Fibroblast of skin of right biceps (primary cell): ENCODE results near the gene ENGASE.
"Not testable (repeated sequence)": the region's sequence is repeated elsewhere in the genome, so short reads cannot be mapped to it uniquely, and the experiment has no call there.

Source experiments
- DNase-seq: peaks from one replicate; pipeline ENCODE4 v3.0.0-alpha.2; 2013

The ENGASE gene

DNA sequence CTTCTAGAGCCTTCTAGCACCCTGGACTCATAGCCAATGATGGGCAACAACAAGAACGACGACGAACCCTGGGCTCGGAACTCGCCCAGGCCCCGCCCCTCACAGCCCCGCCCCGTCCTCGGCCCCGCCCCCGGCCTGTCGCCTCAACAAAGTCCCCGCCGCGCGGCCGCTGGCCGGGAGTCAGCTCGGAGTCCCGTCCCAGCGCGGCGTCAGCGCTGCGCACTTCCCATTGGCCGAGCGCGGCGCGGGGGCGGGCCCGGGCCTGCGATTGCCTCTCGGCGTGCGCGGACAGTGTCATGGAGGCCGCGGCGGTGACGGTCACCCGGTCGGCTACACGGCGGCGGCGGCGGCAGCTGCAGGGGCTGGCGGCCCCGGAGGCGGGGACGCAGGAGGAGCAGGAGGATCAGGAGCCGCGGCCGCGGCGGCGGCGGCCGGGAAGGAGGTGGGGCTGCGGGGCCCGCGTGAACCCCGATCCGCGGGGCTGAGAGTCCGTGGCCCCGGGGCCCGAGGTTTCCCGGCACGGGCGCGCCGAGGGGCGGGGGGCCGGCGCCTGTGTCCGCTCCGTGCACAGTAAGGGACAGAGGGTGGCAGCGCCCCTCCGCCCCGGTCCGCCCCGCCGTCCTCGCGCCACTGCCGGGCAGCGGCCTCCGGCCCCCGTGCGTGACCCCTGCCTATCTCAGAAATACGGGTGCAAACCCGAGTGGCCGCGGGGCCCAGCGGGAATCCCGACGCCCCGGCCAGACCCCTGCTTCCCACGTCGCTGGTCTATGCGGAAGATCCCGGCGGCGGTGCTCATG lies at the start of gene ENGASE:
ENGASE (plus strand) TSS at position 176 of the 797 bp plus-strand sequence; CDS start at position 297, 121 bp downstream.
- peak; percentile 91 for DNase-seq

DNA sequence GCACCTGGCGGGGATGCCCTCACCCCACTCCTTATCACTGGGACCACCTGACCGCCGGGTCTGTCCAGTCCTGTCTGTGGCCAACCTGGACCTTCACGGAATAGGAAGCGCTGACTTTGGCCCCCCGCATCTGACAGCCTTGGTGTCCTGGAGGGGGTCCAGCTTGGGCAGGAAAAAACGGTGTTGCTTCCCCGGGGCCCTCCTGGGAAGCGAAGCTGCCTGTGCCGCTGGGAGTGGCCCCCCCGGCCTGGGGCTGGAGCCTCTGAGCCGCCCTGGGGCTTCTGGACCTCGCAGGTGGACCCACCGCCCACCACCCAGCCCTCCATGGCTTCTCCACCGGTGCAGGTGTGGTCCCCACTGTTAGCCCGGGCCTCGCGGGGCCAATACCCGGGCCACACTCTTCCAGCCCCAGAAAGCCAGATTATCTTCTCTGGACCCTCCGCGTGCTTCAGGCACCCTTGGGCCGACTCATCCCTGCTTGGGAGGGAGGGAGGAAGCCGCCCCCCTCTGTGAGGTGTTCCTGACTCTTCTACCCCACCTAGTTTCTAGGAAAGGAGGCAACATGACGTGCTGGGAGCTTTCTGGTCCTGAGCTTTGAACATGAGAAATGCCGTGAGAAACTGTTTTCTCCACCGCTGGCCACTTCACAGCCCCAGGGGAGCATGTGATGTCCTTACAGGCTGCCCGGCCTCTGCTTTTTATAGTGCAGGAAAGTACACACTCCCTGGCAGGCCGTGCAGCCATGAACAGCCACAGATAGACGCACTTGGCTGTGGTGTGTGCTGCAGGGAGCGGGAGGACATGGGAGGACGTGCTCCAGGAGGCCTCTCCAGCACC lies 49.5 kb upstream of the ENGASE start:
- DNase-seq: no peak

DNA sequence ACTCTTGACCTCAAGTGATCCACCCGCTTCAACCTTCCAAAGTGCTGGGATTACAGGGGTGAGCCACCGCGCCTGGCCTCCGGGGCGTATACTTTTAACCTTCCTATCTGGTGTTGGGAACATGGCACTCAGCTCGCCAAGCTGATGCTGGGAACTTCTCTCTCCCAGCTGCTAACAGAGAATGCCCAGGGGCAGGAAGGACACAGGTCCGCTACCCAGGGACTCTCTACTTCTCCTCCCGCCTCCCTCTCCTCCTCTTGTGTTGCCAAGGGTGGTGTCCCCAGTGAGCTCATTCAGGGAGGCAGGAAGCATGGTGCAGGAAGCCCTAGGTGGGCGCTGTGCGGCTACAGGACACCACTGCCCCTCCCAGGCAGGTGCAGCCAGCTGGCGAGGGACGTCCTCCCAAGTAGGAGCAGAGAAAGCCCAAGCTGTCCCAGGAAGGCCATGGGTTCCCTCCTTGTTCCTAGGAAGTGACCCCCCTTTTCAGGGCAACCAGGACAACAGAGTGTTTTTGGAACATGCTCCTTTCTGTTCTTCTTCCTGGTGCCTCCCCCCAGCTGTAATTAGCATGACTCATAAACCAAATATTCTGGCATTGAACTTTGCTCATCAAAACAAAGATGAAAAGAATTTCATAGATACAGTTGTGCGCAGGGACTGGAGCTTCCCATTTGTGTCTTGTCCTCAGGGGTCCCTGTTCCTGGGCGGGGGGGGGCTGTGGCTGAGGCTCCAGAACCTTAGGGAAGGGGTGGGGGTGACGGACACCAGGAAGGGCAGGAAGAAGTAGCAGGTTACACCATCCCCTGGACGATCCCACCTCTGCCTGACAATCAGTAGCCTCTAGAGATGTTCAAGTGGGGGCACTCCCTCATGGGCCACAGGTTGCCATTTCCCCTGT lies 48.0 kb upstream of the ENGASE start:
- peak; percentile 83 for DNase-seq

DNA sequence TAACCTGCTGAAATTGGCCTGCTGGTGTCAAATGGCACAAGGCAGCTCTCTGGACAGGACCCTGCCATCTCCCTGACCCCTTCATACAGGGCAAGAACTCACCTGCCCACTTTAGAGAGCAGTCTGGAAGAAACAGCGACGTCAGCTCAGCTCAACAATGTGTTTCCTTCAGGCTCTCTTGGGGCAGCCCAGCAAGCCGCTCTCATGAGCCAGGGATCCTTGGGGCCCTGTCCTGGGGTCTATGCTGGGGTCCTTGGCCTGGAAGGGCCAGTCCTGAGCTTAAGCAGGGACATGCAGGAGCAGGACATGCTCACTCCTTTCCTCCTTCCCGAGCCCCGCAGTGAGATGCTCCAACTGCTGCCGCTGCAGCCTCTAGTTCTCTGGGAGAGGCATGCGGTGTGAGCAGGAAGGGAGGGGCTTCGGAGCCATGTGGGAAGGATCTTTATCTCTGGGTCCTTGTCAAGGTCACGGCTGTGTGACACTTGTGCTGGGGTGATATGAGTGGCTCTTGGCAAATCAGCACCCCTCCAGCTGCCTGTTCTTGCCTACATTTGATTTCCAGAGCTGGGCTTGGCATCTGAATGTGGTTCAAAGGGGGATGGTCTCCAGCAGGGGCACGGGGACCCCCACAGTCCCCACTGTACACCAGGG lies 47.2 kb upstream of the ENGASE start:
- DNase-seq: no peak

DNA sequence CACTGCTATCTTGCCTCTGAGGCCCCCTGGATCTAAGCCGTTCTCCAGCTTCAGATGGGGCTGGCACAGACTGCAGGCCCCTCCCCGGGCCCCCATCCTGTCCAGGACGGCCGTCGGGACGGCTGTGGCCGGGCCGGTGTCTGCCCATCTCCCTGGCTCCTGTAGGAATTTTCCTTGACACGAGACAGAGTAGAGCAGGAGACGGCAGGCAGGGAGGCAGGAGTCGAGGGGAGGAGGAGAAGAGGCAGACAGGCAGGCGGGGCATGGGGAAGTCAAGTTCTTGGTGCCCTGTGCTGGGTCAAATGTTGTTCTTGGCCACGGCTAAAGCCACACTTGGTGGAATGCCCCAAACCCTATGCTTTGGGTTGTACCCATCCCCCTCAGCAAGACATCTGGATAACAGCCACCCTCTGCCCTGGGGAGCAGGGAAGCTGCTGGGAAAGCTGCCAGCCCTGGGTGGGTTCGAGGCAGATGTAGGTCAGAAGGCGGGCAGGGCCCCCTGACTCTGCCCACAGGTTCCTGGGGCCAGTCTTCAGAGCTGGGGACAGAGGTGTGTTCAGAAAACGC lies 46.6 kb upstream of the ENGASE start:
- DNase-seq: peak; percentile 26

- DNase-seq: no peak
Observed at GRCh38 chr17:79028496-79029326, 45.9 kb upstream of the ENGASE start.

DNA sequence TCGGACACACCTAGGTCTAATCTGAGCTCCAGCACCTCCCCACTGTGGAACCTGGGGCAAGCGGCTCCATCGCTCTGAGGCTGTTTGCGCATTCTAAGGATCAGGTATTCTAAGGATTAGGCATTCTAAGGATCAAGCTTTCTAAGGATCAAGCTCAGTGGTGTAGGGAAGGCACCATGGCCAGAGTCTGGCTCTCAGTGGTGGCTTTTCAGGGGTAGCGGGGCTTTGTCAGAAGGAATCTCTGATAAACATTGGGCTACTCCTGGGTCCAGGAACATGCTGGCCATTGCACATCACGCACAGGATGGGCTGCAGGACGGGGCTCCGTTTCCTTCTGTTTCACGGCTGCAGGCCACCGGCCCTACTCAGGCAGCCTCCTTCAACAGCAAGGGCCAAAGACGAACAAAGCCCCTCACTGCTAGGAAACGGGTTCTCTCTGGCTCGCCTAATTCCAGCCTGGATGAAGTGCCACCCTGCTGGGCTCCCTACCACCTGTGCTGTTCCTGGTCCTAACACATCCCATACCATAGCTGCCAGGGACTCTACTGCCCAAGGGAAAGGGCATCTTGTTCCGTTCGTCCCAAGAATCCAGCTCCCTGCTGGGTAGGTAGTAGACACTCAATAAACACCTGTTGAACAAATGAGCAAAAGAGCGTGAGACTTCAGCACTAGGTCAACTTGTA lies 45.2 kb upstream of the ENGASE start:
- DNase-seq: no peak

DNA sequence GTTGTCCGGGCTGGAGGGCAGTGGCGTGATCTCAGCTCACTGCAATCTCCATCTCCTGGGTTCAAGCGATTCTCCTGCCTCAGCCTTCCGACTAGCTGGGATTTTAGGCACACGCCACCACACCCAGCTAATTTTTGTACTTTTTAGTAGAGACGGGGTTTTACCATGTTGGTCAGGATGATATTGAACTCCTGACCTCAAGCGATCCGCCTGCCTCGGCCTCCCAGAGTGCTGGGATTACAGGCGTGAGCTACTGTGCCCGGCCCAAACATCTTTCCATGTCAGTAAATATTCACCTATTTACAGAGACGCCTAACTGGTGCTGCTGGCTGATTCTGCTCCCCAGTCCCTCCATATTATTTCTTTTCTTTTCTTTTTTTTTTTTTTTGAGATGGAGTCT lies 44.0 kb upstream of the ENGASE start:
- DNase-seq: not testable (repeated sequence)

DNA sequence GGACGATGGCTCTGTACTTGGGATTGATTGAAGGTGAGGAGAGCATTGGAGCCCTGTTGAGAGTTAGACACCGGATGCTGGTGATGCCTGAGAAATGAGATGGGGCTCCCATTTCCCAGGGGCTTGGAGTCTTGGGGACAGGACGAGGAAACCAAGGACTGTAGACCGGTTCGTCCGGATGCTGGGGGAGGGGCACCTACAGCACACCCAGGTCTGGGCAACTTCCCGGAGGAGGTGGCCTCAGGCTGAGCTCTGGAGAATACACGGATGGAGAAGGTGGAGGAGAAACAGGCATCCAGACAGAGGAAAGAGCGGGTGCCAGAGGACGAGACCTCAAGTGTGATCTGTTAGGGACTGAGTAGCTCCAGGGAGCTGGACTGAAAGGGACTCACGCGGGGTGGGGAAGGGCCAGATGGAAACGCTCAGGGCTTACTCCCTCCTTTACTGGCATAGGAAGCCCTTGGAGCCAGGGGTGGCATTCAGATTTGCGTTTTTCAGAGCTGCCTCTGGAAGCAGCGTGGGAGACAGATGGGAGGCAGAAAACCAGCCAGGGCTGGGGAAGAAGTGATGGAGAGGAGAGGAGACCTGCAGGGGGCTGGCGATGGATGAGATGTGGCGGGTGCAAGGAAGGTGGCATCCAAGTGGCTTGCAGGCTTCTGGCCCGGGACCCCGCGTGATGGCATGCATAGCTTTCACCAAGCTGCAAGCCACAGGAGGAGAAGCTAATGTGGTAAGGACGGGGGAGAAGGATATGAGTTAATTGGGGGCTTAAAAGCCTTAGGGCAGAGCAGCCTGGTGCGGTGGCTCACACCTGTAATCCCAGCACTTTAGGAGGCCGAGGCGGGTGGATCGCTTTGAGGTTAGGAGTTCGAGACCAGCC lies 42.4 kb upstream of the ENGASE start:
- no peak for DNase-seq

GRCh38 chr17:79033046-79033616 lies 41.5 kb upstream of the ENGASE start:
- DNase-seq: no peak

DNA sequence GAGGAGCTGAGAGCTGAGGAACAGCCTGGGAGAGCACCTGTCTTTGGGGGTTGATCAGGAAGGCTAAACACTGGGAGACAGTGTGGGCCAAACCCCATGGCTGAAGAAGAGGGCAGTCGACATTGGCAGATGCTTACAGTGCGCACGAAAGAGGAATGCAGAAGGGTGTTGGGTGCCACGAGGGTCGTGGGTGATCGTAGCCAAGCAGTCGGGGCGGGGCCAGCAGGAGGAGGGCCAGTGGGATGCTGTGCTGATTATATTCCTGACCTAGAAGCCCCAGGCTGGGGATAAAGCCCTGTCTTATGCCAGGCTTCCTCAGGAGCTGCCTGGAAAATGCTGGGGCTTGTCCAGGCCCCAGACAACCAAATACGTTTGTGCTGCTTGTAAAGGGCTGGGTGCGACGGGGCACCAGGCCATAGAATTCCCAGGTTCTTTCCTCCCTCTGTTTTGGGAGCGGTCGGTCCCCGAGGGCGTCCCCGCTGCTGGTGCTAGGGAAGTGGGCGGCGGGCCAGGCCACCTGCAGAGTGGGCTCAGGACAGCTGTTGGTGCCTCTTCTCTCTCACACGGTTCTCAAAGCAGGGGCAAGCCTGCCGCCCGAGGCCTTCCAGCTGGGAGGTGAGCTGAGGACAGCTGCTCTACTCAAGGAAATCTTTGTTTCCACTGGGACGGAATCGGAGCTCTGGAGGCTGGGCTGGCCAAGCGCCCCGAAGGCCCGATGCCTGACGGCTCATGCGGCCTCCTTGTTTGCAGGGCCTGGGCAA lies 40.7 kb upstream of the ENGASE start:
- DNase-seq: no peak

GRCh38 chr17:79034931-79035485 lies 39.6 kb upstream of the ENGASE start:
- no peak for DNase-seq

- DNase-seq: no peak
Observed at GRCh38 chr17:79035686-79036085, 38.9 kb upstream of the ENGASE start.

- DNase-seq: no peak
Observed at GRCh38 chr17:79036181-79036580, 38.4 kb upstream of the ENGASE start.

DNA sequence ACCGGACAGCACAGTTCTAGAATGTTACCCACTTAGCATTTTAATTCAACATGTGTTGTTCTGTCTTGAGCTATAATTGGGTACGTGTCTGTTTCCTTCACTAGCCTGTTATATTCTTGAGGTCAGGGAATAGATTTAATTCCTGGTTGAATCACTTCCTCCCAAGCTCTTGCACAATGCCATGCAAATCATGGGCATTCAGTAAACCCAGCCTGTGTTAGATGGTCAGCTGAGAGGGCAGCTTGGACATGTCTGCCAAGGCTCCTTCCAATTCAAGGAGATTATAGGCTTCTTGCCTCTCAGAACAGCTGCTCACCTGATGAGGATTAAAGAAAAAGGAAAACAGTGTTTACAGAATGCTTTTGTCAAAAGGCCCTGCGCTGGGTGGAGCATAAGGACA lies 38.0 kb upstream of the ENGASE start:
- peak; percentile 74 for DNase-seq

- DNase-seq: peak; percentile 92
Observed at GRCh38 chr17:79038545-79039135, 36.0 kb upstream of the ENGASE start.

- no peak for DNase-seq
Observed at GRCh38 chr17:79039171-79039570, 35.5 kb upstream of the ENGASE start.

GRCh38 chr17:79039886-79040285 lies 34.7 kb upstream of the ENGASE start:
- no peak for DNase-seq
